Thoracic aorta (tissue), 2 donors: Measurements from ENCODE around the gene ATP6V0A4. TPM values are rescaled to one million over a fixed set of nuclear protein-coding genes. Genes with fewer than 3 reads are reported as not detected.

Experiments used
- ATAC-seq: fragments of 150-250 bp; one replicate; pipeline ENCODE4 v1.8.0; 2017; ENCODE audit warnings: low read depth; ENCODE audit not compliant: insufficient number of reproducible peaks, low FRiP score
- DNase-seq: peaks from one replicate; pipeline ENCODE4 v3.0.0-alpha.2; 2020; ENCODE audit warnings: low spot score
- H3K27ac ChIP-seq, 2 donors: fragments of 200-600 bp; sonication (generic); 1 replicate in 1 of 2; 2 replicates in 1 of 2; pipeline ENCODE4 v1.5.1; 2016; ENCODE audit warnings: mild to moderate bottlenecking in 2 of 2, moderate library complexity in 2 of 2
- H3K27me3 ChIP-seq: fragments of 200-600 bp; sonication (generic); replicated peaks from 2 replicates; pipeline ENCODE4 v1.6.0; 2016; ENCODE audit warnings: mild to moderate bottlenecking; ENCODE audit not compliant: insufficient read depth
- H3K36me3 ChIP-seq: fragments of 200-600 bp; sonication (generic); one replicate; pipeline ENCODE4 v1.5.1; 2016
- H3K4me1 ChIP-seq, 2 donors: fragments of 200-600 bp; sonication (generic); 1 replicate in 1 of 2; 2 replicates in 1 of 2; pipeline versions ENCODE4 v1.5.1 to v1.6.0; 2016; ENCODE audit warnings: low read depth in 2 of 2, mild to moderate bottlenecking in 1 of 2; ENCODE audit not compliant: control insufficient read depth in 1 of 2
- H3K4me3 ChIP-seq: fragments of 200-600 bp; sonication (generic); 2 replicates; pipeline ENCODE4 v1.5.1; 2016; ENCODE audit warnings: mild to moderate bottlenecking
- H3K9me3 ChIP-seq: fragments of 200-600 bp; sonication (generic); 2 replicates; pipeline ENCODE4 v1.5.1; 2016
- CTCF ChIP-seq: fragments of 200-600 bp; sonication (generic); IDR thresholded peaks from one replicate; pipeline ENCODE4 v1.5.1; 2019; ENCODE audit warnings: antibody characterized with exemption
- total RNA-seq, 2 donors: library from RNA; depleted of rRNA; stranded (reverse); fragments of >200 nt; gene quantifications; one replicate each; pipeline versions ENCODE4 v1.1.0 to v1.2.3, GENCODE V29; 2016

Gene ATP6V0A4
- total RNA-seq, 2 donors from 2014 or later, result not detected

- no peak for TF ChIP-seq CTCF
- no peak for DNase-seq
- H3K36me3 ChIP-seq, result no peaks in the 10 kb centered on the region
- H3K4me1 ChIP-seq, result no peaks in the 10 kb centered on the region
- H3K9me3 ChIP-seq, result no peaks in the 10 kb centered on the region
- no peak overlapping the region for H3K27ac ChIP-seq
- H3K4me3 ChIP-seq, result no peak overlapping the region
- ATAC-seq, result no peak
- no peaks in the 10 kb centered on the region for H3K27me3 ChIP-seq
These were observed 35.0 kb upstream of the ATP6V0A4 start for GRCh38 chr7:138832966-138833365.

- H3K4me1 ChIP-seq, result no peaks in the 10 kb centered on the region
- ATAC-seq (no peak), DNase-seq (no peak)
- H3K27ac ChIP-seq, result no peak overlapping the region
- H3K4me3 ChIP-seq, result no peak overlapping the region
- H3K27me3 ChIP-seq, result no peaks in the 10 kb centered on the region
- no peaks in the 10 kb centered on the region for H3K36me3 ChIP-seq
- H3K9me3 ChIP-seq, result no peaks in the 10 kb centered on the region
- no peak for TF ChIP-seq CTCF
These were observed 31.3 kb upstream of the ATP6V0A4 start for GRCh38 chr7:138829335-138829734.

GRCh38 chr7:138828302-138828701 lies 30.3 kb upstream of the ATP6V0A4 start:
- Histone ChIP-seq H3K4me1 (no peaks in the 10 kb centered on the region), H3K9me3 (no peaks in the 10 kb centered on the region), H3K36me3 (no peaks in the 10 kb centered on the region), H3K27me3 (no peaks in the 10 kb centered on the region), H3K27ac (no peak overlapping the region), H3K4me3 (no peak overlapping the region)
- ATAC-seq, result no peak
- no peak for DNase-seq
- TF ChIP-seq CTCF, result no peak

- TF ChIP-seq CTCF, result no peak
These were observed 27.2 kb upstream of the ATP6V0A4 start for GRCh38 chr7:138825049-138825721.

GRCh38 chr7:138822867-138823535 lies 25.0 kb upstream of the ATP6V0A4 start:
- H3K27ac ChIP-seq, result no peak overlapping the region
- TF ChIP-seq CTCF, result no peak
- no peak overlapping the region for H3K4me3 ChIP-seq
- no peaks in the 10 kb centered on the region for H3K27me3 ChIP-seq
- no peaks in the 10 kb centered on the region for H3K4me1 ChIP-seq
- no peak for DNase-seq
- ATAC-seq, result no peak
- H3K9me3 ChIP-seq, result no peaks in the 10 kb centered on the region
- no peaks in the 10 kb centered on the region for H3K36me3 ChIP-seq

More at GRCh38 chr7:138825049-138825721, 27.2 kb upstream of the ATP6V0A4 start:
- no peaks in the 10 kb centered on the region for H3K27me3 ChIP-seq
- DNase-seq (no peak), ATAC-seq (no peak)
- H3K27ac ChIP-seq, result no peak overlapping the region
- H3K4me3 ChIP-seq, result no peak overlapping the region
- H3K4me1 ChIP-seq, result no peaks in the 10 kb centered on the region
- H3K9me3 ChIP-seq, result no peaks in the 10 kb centered on the region
- no peaks in the 10 kb centered on the region for H3K36me3 ChIP-seq
